ENCODE results near the gene MOCS1.

The MOCS1 gene

GRCh38 chr6:39947611-39948068 is 13.4 kb upstream of the MOCS1 start:
- no peak for DNase-seq

- no peak for DNase-seq
These were observed 11.4 kb upstream of the MOCS1 start for GRCh38 chr6:39945626-39946025.

GRCh38 chr6:39942903-39943580 is 8.8 kb upstream of the MOCS1 start:
- DNase-seq: no peak

- DNase-seq: no peak
These were observed 7.6 kb upstream of the MOCS1 start for GRCh38 chr6:39941820-39942219.

GRCh38 chr6:39941138-39941537 is 6.9 kb upstream of the MOCS1 start:
- DNase-seq: no peak

- DNase-seq: no peak
These were observed 4.8 kb upstream of the MOCS1 start for GRCh38 chr6:39938773-39939654.

- no peak for DNase-seq
These were observed 3.5 kb upstream of the MOCS1 start for GRCh38 chr6:39937686-39938333.

- no peak for DNase-seq
These were observed 2.6 kb upstream of the MOCS1 start for GRCh38 chr6:39936857-39937256.

GRCh38 chr6:39935241-39935640 is 979 bp upstream of the MOCS1 start:
- DNase-seq: no peak

GRCh38 chr6:39933669-39934130 is 562 bp downstream of the MOCS1 start:
- no peak for DNase-seq

GRCh38 chr6:39932386-39932910 is 1.8 kb downstream of the MOCS1 start:
- DNase-seq: no peak

GRCh38 chr6:39931607-39932006 is 2.7 kb downstream of the MOCS1 start:
- DNase-seq: no peak

- DNase-seq: no peak
These were observed 3.7 kb downstream of the MOCS1 start for GRCh38 chr6:39930540-39930939.

- DNase-seq: no peak
These were observed 4.4 kb downstream of the MOCS1 start for GRCh38 chr6:39929733-39930461.

GRCh38 chr6:39929039-39929732 is 5.1 kb downstream of the MOCS1 start:
- DNase-seq: no peak

- no peak for DNase-seq
These were observed 7.1 kb downstream of the MOCS1 start for GRCh38 chr6:39927159-39927558.

- no peak for DNase-seq
These were observed 7.6 kb downstream of the MOCS1 start for GRCh38 chr6:39926668-39927067.

- no peak for DNase-seq
These were observed 8.4 kb downstream of the MOCS1 start for GRCh38 chr6:39925931-39926290.

GRCh38 chr6:39925191-39925930 is 8.9 kb downstream of the MOCS1 start:
- no peak for DNase-seq

- no peak for DNase-seq
These were observed 10.0 kb downstream of the MOCS1 start for GRCh38 chr6:39924283-39924682.

- DNase-seq: no peak
These were observed 10.4 kb downstream of the MOCS1 start for GRCh38 chr6:39923861-39924260.
